GM19351 (cell line): Measurements from ENCODE around the gene FANCD2OS.
"Not testable (repeated sequence)": the region's sequence is repeated elsewhere in the genome, so short reads cannot be mapped to it uniquely, and the experiment has no call there.

Experiments
- ATAC-seq: cut with Tn5 transposase; IDR thresholded peaks from one replicate; pipeline ENCODE4 v1.9.1; 2021; ENCODE audit warnings: mild to moderate bottlenecking, moderate library complexity; ENCODE audit not compliant: unreplicated experiment

The FANCD2OS gene, protein sequence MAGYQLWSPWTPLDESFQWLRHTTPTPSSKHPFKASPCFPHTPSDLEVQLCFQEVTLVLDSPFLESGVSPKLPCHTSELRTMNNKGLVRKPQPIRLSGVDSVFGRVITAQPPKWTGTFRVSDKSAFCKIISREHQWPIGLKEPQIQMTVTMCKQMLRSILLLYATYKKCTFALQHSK

GRCh38 chr3:10108091-10108490 is at the start of gene FANCD2OS:
TSS of gene FANCD2OS (minus strand) at chr3:10108255. CDS start at chr3:10104774, 3,481 bp downstream.
- ATAC-seq = no peak

DNA sequence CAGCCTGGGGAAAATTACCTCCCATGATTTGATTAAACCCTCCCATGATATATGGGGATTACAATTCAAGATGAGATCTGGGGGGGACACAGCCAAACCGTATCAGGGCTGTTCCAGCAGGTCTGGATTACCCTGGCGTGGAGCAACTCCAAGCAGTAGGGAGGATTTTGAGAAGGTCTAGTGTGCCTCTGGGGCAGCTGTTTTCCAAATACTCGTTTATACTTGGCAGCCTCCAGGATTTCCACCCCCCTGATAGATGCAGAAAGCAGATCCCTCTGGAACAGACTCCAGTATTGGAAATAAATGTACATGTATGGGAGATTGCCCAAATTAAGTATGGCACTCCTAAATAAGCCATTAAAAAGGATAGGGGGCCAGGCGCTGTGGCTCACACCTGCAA is 49.0 kb upstream of the FANCD2OS start:
- ATAC-seq = no peak

- no peak for ATAC-seq
These were observed 47.6 kb upstream of the FANCD2OS start for GRCh38 chr3:10155658-10156057.

GRCh38 chr3:10155123-10155472 is 47.0 kb upstream of the FANCD2OS start:
- ATAC-seq = no peak

GRCh38 chr3:10154335-10155122 is 46.5 kb upstream of the FANCD2OS start:
- no peak for ATAC-seq

DNA sequence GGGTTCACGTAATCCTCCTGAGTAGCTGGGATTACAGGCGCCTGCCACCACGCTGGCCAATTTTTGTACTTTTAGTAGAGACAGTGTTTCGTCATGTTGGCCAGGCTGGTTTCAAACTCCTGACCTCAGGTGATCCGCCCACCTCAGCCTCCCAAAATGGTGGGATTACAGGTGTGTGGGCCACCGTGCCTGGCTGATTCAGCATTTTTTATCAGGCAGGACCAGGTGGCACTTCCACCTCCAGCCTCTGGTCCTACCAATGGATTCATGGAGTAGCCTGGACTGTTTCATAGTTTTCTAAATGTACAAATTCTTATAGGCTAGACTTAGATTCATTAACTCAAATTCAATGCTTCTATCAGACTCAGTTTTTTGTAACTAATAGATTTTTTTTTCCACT is 42.9 kb upstream of the FANCD2OS start:
- no peak for ATAC-seq

DNA sequence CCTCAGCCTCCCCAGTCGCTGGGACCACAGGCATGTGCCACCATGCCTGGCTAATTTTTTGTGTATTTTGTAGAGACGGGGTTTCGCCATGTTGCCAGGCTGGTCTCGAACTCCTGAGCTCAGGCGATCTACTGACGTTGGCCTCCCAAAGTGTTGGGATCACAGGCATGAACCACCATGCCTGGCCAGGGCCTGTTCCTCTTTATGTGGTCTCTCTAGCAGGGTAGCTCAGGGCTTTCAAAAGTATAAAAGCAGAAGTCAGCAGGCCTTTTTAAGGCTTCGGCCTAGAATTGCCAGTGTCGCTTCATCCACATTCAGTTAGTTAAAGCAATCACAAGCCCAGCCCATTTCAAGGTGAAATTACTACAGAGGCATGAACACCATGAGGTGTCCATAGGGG is 41.2 kb upstream of the FANCD2OS start:
- ATAC-seq = no peak

DNA sequence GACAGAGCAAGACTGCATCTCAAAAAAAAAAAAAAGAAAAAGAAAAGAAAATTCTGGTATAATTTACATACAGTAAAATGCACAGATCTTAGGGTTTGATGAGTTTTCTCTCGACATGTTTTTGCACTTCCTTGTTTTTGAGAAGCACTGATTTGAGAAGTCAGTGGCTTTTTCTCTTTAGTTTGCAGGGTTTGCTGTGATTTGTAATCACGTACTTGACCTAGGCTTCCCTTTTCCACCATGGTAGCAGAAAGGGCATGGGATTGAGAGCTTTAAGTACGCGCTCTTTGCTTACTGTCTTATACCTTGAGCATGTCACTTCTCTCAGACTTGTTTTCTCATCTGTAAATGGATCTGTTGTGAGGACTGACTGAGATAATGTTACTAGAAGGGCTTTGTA is 37.6 kb upstream of the FANCD2OS start:
- no peak for ATAC-seq

DNA sequence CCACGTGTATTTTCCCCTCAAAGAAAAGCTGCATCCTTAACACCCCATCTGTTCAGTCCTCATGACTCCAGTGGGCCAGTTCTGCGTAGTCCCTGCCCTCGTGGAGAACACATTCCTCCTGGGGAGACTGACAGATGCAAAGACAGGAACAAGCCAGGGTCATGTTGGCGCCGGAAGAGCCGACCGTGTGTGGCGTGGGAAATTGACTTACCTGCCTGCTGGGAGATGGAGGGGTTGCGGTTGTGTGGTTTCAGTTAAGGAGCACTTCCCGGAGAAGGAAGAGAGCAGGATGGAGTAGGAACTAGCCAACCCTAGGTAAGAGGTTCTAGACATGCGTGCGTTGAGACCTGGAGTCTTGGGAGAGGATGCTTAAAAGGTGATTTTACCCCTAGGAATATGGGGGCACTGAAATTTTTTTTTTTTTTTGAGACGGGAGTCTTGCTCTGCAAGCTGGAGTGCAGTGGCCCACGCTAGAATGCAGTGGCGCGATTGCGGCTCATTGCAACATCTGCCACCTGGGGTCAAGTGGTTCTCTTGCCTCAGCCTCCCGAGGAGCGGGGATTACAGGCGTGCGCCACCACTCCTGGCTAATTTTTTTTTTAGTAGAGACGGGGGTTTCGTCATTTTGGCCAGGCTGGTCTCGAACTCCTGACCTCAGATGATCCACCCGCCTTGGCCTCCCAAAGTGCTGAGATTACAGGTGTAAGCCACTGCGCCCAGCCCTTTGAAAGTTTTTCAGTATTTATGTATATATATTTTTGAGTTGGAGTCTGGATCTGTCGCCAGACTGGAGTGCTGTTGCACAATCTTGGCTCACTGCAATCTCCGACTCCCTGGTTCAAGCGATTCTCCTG is 34.9 kb upstream of the FANCD2OS start:
- no peak for ATAC-seq

DNA sequence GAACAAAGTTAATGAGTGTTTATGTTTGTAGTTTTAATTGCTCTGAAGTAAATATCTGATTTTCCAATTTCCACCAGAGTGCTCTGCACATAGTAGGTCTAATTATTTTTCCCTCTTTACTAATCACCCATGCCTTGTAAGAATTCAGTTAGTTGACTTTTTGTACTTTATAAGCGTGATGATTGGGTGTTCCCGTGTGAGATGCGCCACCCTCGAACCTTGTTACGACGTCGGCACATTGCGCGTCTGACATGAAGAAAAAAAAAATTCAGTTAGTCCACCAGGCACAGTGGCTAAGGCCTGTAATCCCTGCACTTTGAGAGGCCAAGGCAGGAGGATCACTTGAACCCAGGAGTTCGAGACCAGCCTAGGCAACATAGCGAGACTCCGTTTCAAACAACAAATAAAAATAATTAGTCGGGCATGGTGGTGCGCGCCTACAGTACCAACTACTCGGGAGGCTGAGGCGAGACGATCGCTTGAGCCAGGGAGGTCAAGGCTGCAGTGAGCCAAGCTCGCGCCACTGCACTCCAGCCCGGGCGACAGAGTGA is 33.0 kb upstream of the FANCD2OS start:
- no peak for ATAC-seq

GRCh38 chr3:10137178-10137577 is 29.1 kb upstream of the FANCD2OS start:
- ATAC-seq = no peak

DNA sequence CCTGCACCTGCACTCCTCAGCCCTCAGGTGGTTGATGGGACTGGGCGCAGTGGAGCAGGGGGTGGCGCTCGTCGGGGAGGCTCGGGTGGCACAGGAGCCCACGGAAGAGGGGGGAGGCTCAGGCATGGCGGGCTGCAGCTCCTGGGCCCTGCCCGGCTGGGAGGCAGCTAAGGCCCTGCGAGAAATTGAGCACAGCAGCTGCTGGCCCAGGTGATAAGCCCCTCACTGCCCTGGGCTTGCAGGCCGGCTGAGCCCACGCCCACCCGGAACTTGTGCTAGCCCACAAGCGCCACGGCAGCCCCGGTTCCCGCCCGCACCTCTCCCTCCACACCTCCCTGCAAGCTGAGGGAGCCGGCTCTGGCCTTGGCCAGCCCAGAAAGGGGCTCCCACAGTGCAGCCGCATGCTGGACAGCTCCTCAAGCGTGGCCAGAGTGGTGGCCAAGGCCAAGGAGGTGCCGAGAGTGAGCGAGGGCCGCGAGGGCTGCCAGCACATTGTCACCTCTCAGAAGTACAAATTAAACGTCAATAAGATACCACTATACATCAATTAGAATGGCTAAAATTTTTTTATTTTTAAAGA is 28.5 kb upstream of the FANCD2OS start:
- no peak for ATAC-seq

DNA sequence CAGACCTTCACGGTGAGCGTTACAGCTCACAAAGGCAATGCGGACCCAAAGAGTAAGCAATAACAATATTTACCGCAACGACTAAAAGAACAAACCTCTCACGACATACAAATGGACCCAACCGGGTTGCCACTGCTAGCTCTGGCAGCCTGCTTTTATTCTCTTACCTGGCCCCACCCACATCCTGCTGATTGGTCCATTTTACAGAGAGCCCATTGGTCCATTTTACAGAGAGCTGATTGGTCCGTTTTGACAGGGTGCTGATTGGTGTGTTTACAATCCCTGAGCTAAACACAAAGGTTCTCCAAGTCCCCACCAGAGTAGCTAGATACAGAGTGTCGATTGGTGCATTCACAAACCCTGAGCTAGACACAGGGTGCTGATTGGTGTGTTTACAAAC is 27.8 kb upstream of the FANCD2OS start:
- not testable (repeated sequence) for ATAC-seq

DNA sequence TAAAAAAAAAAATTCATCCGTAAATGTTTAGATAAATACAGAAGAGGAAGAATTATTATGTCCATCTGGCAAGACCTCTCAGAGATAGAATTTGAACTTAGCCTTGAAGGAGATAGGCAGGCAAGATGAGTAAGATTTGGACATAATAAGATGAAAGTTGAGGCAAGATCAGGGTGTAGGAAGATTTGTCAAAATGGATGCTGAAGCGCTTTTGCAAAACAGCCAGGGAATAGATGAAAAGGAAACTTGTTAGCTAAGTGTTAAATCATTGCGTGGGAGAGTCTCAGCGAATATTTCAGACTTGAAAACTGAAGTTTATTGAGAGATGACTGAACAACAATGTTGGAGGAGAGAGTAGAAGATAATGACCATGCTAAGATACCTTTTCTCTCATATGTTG is 14.7 kb upstream of the FANCD2OS start:
- no peak for ATAC-seq

DNA sequence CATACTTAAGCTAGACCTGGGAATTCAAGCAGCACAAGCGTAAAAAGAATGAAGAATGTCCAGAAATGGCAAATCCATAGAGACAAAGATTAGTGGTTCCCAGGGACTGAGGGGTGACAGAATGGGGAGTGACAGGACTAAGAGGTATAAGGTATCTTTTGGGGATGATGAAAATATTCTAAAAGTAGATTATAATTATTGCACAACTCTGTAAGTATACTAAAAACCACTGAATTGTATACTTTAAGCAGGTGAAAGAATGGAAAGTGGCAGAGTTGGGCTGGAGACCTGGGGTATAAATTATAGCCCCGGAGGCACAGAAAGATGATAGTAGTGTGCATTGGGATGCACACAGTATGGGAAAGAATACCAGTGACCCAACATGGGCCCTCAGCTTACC is 13.0 kb upstream of the FANCD2OS start:
- ATAC-seq = no peak

DNA sequence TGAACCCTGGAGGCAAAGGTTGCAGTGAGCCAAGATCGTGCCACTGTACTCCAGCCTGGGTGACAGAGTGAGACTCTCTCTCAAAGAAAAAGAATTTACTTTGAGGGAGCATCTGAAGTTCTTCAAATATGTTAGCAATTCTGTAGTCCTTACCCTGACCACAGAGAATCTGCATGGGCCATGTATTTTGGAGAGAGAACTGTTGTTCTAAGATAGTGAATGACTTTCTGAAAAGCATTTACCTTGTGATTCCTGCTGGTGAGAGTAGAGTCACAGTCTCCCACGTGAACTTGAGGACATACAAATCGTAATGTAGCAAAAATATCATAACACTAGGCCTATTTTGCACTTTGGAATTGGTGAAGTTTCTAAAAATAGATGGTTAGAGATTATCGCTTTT is 11.3 kb upstream of the FANCD2OS start:
- no peak for ATAC-seq

- ATAC-seq = no peak
These were observed 8.9 kb upstream of the FANCD2OS start for GRCh38 chr3:10116928-10117327.

DNA sequence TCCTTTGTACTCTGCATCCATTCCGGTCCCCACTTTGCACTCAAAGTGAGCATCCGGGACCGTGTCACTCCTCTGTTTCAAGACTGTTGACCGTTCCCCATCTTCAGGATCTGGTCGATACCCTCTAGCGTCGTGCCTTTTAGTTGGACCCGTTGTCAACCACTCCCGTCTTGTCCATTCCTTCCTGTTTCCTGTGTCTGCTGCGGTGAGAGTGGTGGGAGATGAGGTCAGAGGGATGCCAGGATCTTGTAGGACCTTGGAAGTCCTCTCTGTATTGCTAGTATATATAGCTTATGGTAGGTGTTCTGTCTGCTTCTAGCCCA is 8.0 kb upstream of the FANCD2OS start:
- peak; percentile 23 for ATAC-seq

DNA sequence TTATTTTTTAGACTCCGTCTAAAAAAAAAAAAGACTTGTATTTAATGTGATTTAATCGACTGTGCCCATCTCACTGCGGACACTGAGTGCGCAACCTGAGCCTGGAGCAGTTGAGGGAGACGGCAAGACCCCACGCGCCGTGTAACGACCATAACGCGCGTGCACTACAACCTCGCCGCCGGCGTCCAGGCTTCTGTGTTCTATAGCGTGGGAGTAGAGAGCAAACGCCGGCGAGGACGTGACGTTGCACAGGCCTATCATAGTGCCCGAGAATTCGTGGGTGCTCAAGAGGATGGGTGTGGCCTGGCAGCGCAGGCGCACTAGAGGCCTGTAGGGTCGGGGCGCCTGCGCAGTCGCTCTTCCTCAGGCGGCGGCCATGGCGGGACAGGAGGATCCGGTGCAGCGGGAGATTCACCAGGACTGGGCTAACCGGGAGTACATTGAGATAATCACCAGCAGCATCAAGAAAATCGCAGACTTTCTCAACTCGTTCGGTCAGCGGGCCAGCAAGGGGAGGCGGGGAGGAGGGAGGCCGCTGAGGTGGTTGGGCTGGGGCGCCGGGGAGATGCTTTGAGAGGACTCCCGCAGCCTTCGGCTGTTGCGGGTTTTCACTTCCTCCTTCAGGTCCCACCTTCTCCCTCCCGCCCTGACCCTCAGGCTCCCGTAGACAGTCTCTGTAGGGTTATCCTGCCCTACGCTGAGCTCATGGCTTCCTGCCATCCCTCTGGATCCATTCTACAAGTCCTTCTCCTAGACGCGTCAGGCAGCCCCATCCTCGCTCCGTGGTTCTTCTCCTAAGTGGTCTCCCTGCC is 7.5 kb upstream of the FANCD2OS start, which contains the start of gene BRK1:
Gene BRK1, plus strand, starts transcription at position 350 of the 812 bp plus-strand sequence. Its CDS starts 27 bp downstream, at position 377.
- peak; percentile 93 for ATAC-seq

- ATAC-seq = no peak
These were observed 1.1 kb downstream of the FANCD2OS start for GRCh38 chr3:10106919-10107318.
